Measurements from ENCODE around the gene MID1.

DNA sequence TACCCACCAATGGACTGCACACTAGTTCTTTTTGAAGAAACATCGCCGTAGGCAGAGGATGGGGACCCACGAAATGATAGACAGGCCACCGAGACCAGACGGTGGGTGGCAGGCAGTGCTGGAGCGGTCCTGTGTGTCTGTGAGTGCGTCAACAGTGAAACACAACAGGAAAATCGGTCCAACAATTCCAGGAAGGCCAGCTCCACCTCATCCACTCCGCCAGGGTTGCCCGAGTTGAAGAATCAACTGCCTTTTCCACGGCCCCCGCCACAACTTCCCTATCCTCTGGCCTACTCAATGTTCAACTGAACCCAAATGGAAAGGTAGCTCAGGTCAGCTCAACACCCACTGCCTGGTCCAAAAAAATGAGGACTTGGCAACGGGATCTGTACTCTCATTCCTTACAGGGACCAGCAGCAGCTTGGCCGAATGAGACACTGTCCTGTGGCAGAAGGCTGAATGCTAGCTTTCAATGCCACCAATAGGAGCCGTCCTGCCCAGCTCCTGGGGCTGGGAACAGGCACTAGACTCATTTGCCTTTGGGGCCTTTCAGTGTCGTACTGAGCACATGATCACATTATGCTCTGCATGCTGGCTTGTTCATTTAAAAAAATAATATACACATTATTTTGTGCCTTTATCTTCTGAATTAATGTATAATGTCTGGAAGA lies 43.5 kb downstream of the MID1 start:
- TF ChIP-seq RNF2 (IDR thresholded peaks at IDR 0.05; ENCODE audit: borderline replicate concordance, low read depth): no peak
- no peak for TF ChIP-seq POLR2A (IDR thresholded peaks at IDR 0.05; ENCODE audit: low read length)
- TF ChIP-seq, protein P1, sequence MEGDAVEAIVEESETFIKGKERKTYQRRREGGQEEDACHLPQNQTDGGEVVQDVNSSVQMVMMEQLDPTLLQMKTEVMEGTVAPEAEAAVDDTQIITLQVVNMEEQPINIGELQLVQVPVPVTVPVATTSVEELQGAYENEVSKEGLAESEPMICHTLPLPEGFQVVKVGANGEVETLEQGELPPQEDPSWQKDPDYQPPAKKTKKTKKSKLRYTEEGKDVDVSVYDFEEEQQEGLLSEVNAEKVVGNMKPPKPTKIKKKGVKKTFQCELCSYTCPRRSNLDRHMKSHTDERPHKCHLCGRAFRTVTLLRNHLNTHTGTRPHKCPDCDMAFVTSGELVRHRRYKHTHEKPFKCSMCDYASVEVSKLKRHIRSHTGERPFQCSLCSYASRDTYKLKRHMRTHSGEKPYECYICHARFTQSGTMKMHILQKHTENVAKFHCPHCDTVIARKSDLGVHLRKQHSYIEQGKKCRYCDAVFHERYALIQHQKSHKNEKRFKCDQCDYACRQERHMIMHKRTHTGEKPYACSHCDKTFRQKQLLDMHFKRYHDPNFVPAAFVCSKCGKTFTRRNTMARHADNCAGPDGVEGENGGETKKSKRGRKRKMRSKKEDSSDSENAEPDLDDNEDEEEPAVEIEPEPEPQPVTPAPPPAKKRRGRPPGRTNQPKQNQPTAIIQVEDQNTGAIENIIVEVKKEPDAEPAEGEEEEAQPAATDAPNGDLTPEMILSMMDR (IDR thresholded peaks at IDR 0.05): no peak
- no peak for TF ChIP-seq EHMT2 (IDR thresholded peaks at IDR 0.05; ENCODE audit: low read depth)
- no peak for TF ChIP-seq CHD2 (IDR thresholded peaks at IDR 0.05; ENCODE audit: low read length, partially characterized antibody)
- TF ChIP-seq CBX8 (IDR thresholded peaks at IDR 0.05): no peak
- TF ChIP-seq RAD21 (conservative IDR thresholded peaks at IDR 0.05 in 1 of 2, IDR thresholded peaks at IDR 0.05 in 1 of 2): no peak
- TF ChIP-seq, protein P2, sequence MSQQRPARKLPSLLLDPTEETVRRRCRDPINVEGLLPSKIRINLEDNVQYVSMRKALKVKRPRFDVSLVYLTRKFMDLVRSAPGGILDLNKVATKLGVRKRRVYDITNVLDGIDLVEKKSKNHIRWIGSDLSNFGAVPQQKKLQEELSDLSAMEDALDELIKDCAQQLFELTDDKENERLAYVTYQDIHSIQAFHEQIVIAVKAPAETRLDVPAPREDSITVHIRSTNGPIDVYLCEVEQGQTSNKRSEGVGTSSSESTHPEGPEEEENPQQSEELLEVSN (IDR thresholded peaks at IDR 0.05; ENCODE audit: borderline replicate concordance, low read depth): no peak
- no peak for TF ChIP-seq TP53 (CRISPR knock-in tag; IDR thresholded peaks at IDR 0.05)
- no peak for TF ChIP-seq HOXA7 (CRISPR knock-in tag; IDR thresholded peaks at IDR 0.05)
- no peak for TF ChIP-seq EP300 (IDR thresholded peaks at IDR 0.05)
